GM18861 (cell line): Measurements from ENCODE around the gene ZNF76.
"Not testable (repeated sequence)": the region's sequence is repeated elsewhere in the genome, so short reads cannot be mapped to it uniquely, and the experiment has no call there.

Experiments used
- ATAC-seq: cut with Tn5 transposase; IDR thresholded peaks from one replicate; pipeline ENCODE4 v1.9.1; 2021; ENCODE audit not compliant: unreplicated experiment

Gene ZNF76

GRCh38 chr6:35327349-35328027 is 68.0 kb downstream of the ZNF76 start:
- ATAC-seq = peak; percentile 59

DNA sequence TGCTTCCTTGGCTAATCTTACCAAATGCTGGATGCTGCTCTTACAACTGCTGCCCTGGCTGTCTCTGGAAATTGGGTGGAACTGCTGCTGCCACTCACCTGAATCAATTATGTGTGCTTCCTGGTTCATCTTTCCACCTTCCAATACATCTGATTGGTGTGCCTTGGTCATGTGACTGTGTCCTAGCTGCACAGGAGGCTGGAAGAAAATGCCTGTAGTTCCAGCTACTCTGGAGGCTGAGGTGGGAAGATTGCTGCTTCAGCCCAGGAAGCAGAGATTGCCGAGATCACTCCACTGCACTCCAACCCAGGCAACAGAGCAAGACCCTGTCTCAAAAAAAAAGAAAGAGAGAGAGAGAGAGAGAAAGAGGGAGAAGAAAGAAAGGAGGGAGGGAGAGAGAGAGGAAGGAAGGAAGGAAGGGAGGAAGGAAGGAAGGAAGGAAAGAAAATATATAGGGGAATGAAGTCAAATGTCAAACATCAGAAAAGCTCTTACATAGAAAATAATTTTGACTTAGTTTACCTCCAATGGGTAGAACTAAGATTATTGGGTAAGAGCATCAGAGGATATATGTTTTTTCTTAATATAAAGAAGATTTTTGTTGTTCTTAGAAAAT is 68.7 kb downstream of the ZNF76 start:
- no peak for ATAC-seq

GRCh38 chr6:35328965-35329364 is 69.4 kb downstream of the ZNF76 start:
- ATAC-seq = not testable (repeated sequence)

DNA sequence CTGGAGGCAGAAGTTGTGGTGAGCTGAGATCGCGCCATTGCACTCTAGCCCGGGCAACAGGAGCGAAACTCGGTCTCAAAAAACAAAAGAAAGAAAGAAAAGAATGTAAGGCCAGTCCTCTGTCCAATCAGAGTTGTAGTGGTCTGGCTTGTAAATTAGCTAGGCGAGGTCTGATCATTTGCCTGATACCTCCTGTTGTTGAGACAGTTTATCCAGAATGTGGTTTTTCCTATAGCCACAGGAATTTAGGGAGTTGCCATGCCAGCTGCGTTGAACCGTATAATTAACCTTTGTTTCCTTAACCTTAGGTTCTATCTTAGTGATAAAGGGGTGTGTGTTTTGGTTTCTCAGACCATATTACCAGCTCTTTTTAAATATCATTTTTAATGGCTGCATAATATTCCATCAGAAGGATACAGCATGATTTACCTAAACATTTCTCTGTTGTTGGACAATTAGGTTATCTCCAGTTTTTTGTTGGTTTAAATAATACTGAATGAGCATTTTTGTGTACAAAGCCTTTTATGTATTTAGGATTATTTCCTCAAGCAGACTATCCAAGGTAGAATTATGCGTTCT is 71.1 kb downstream of the ZNF76 start:
- no peak for ATAC-seq

GRCh38 chr6:35332074-35332887 is 72.7 kb downstream of the ZNF76 start:
- ATAC-seq = not testable (repeated sequence)

- no peak for ATAC-seq
Observed at GRCh38 chr6:35341557-35341956, 82.0 kb downstream of the ZNF76 start.

- ATAC-seq = peak; percentile 92
Observed at GRCh38 chr6:35342258-35343091, 82.9 kb downstream of the ZNF76 start, which contains the start of gene PPARD. Gene PPARD (plus strand): TSS chr6:35342558. CDS start chr6:35411088, 68,530 bp downstream.

- no peak for ATAC-seq
Observed at GRCh38 chr6:35343092-35343834, 83.7 kb downstream of the ZNF76 start.

DNA sequence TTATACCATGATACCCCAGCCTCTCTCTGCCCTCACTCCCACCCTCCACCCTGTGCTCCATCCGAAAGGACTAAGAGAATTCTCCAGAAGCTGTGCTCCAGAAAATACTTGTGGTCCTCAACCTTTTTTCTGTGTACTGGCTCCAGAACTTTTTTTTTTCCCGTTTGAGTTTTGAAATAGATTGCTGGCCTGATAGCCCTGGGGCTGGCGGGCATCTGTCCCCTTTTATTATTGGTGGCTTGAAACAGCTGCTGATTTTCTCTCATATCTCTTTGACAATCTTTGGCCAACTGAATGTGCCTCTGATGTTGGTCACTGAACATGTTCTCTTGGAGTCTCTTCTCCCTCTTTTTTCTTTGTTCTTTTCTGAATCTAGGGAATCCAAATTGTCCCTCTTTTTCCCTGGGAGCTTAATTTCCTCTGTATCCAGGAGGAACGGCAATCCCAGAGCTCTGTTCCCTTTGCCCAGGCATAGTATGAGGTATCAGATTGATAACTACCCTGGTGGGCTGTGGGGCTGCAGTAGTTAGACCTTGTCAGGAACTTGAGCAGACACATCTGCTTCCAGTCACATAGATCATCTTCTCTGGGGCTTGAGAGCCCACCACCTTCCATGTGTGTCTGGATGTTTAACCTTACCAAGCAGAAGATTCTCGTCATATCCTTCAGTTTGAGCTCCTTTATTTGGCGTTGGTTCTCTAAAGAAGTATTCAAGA is 84.5 kb downstream of the ZNF76 start:
- no peak for ATAC-seq
